GM19025 (cell line): ENCODE results near the gene HABP2.

Experiments used
- ATAC-seq: cut with Tn5 transposase; IDR thresholded peaks from one replicate; pipeline ENCODE4 v1.9.1; 2021; ENCODE audit warnings: mild to moderate bottlenecking, low read depth, moderate library complexity; ENCODE audit not compliant: unreplicated experiment

Gene HABP2

GRCh38 chr10:113592380-113592779, 39.5 kb downstream of the HABP2 start:
- ATAC-seq = no peak

- ATAC-seq = no peak
Observed at GRCh38 chr10:113594652-113595051, 41.8 kb downstream of the HABP2 start.

- ATAC-seq = no peak
Observed at GRCh38 chr10:113600569-113600968, 47.7 kb downstream of the HABP2 start.

GRCh38 chr10:113603057-113603777, 50.4 kb downstream of the HABP2 start:
- no peak for ATAC-seq

GRCh38 chr10:113604572-113604971, 51.7 kb downstream of the HABP2 start:
- ATAC-seq = no peak

- ATAC-seq = no peak
Observed at GRCh38 chr10:113605268-113605978, 52.6 kb downstream of the HABP2 start.

GRCh38 chr10:113609704-113610108, 56.9 kb downstream of the HABP2 start:
- no peak for ATAC-seq

GRCh38 chr10:113610631-113611601, 58.1 kb downstream of the HABP2 start:
- no peak for ATAC-seq

GRCh38 chr10:113612154-113612553, 59.3 kb downstream of the HABP2 start:
- ATAC-seq = no peak

GRCh38 chr10:113613427-113613826, 60.6 kb downstream of the HABP2 start:
- ATAC-seq = no peak

- no peak for ATAC-seq
Observed at GRCh38 chr10:113613977-113614690, 61.3 kb downstream of the HABP2 start.

- no peak for ATAC-seq
Observed at GRCh38 chr10:113616244-113617074, 63.6 kb downstream of the HABP2 start.

GRCh38 chr10:113617086-113617485, 64.2 kb downstream of the HABP2 start:
- ATAC-seq = no peak

- no peak for ATAC-seq
Observed at GRCh38 chr10:113618338-113618737, 65.5 kb downstream of the HABP2 start.

GRCh38 chr10:113619401-113619800, 66.5 kb downstream of the HABP2 start:
- ATAC-seq = no peak

GRCh38 chr10:113620511-113620910, 67.7 kb downstream of the HABP2 start:
- no peak for ATAC-seq

- no peak for ATAC-seq
Observed at GRCh38 chr10:113620936-113621335, 68.1 kb downstream of the HABP2 start.

GRCh38 chr10:113621799-113622198, 68.9 kb downstream of the HABP2 start:
- no peak for ATAC-seq

- ATAC-seq = no peak
Observed at GRCh38 chr10:113622831-113623230, 70.0 kb downstream of the HABP2 start.
